ENCODE results near the gene SOX13.
A peak's percentile ranks its signal among the peaks of the same experiment; 100 is the strongest.

SOX13 gene

DNA sequence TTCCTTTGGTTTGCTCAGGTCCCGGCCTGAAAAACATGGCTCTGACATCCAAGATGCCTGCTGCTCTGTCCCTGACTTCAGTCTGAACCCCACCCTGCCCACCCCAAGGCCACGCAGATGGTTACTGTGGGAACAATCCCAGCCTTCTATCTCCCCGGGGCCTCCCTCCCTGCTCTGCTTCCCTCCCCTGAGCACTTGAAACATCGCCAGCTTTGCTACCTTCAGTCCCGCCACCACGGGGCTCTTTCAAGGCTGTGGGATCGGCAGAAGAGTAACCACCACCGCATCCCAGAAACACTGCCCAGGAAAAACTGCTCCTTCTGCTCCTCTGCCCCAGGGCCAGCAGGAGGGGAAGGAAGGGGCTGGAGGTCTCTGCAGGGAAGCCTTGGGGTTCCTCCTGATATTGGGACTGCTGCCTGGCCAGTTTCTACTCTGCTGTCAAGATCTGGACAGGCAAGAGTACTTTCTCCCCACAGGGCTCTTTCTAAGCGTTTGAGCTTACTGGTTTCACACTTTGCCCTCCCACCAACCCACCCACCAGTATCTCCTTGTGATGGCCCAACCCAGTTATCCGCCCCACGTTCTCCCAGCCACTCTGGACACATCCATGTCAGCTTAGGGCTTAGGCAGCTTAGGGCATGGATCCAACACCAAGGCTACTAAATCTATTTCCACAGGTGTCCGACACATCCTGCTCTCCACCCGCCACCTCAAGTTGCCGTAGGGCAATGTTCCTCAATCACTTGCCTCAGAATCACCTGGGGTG lies 70.5 kb downstream of the SOX13 start:
- TF ChIP-seq, protein P1, sequence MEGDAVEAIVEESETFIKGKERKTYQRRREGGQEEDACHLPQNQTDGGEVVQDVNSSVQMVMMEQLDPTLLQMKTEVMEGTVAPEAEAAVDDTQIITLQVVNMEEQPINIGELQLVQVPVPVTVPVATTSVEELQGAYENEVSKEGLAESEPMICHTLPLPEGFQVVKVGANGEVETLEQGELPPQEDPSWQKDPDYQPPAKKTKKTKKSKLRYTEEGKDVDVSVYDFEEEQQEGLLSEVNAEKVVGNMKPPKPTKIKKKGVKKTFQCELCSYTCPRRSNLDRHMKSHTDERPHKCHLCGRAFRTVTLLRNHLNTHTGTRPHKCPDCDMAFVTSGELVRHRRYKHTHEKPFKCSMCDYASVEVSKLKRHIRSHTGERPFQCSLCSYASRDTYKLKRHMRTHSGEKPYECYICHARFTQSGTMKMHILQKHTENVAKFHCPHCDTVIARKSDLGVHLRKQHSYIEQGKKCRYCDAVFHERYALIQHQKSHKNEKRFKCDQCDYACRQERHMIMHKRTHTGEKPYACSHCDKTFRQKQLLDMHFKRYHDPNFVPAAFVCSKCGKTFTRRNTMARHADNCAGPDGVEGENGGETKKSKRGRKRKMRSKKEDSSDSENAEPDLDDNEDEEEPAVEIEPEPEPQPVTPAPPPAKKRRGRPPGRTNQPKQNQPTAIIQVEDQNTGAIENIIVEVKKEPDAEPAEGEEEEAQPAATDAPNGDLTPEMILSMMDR (conservative IDR thresholded peaks at IDR 0.05) = no peak
- no peak for TF ChIP-seq ZFX (IDR thresholded peaks at IDR 0.05)
- no peak overlapping the region for H3K27ac ChIP-seq

DNA sequence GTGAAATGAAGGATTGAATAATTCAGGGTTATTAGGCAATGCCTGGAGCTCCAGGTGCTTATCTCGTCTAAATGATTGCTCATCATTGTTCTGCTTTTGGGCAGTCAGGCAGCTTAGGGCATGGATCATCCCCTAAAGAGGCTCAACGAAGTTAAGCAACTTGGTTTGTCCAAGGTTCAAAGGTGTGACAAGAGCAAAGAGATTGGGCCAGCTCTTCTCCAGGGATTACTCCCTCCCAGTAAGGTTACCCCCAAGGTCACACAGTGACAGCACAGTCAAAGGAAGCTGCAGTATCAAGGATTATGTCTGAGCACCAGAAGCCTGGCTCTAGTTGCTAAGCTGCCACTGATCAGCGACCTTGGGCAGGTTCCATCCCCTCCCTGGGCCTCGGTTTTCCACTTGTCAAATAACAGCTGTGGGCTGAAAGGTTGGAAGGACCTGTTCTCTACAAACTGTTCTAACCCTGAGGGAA lies 72.2 kb downstream of the SOX13 start:
- no peak overlapping the region for H3K27ac ChIP-seq
- TF ChIP-seq ZFX (IDR thresholded peaks at IDR 0.05) = no peak
- TF ChIP-seq, protein P1 (conservative IDR thresholded peaks at IDR 0.05) = no peak

DNA sequence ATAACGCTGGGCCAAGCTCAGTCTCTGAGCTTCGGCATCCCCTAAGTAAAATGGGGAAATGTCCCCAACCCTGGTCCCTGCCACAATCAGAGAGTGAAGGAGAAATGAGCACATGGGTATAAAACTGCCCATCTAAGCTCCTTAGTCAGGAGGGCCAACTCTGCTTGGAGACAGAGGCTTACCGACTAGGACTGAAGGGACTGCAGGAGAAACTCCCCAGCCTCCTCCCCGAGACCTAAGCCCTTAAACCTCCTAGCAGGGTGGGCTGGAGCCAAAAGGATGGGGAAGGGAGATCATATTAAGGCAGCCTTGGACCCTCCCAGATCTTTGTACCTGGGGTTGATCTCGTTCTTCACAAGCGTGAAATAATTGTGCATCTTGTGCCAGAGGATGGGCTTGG lies 73.4 kb downstream of the SOX13 start:
- TF ChIP-seq, protein P1 (conservative IDR thresholded peaks at IDR 0.05) = no peak
- TF ChIP-seq ZFX (IDR thresholded peaks at IDR 0.05) = no peak
- H3K27ac ChIP-seq = no peak overlapping the region

DNA sequence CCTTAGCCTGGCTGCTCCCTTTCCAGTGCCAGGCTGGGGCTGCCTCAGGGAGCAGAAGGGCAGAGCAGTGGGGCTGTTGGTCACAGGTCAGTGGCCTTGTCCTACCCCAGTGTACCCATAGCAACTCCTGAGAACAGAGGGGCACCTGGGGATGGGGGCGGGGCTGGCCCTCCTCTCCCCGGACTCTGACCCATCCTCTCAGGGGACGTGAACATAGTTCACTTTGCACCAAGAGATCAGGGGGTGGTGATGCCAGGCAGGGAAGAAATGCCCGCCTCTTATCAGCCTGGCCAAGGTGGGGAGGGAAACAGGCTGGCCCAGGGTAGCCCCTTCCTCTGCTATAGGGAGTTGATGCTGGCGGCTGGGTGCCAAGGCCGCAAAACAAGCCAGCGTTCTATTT lies 74.0 kb downstream of the SOX13 start:
- TF ChIP-seq, protein P1 (conservative IDR thresholded peaks at IDR 0.05) = no peak
- TF ChIP-seq ZFX (IDR thresholded peaks at IDR 0.05) = no peak
- H3K27ac ChIP-seq = no peak overlapping the region

DNA sequence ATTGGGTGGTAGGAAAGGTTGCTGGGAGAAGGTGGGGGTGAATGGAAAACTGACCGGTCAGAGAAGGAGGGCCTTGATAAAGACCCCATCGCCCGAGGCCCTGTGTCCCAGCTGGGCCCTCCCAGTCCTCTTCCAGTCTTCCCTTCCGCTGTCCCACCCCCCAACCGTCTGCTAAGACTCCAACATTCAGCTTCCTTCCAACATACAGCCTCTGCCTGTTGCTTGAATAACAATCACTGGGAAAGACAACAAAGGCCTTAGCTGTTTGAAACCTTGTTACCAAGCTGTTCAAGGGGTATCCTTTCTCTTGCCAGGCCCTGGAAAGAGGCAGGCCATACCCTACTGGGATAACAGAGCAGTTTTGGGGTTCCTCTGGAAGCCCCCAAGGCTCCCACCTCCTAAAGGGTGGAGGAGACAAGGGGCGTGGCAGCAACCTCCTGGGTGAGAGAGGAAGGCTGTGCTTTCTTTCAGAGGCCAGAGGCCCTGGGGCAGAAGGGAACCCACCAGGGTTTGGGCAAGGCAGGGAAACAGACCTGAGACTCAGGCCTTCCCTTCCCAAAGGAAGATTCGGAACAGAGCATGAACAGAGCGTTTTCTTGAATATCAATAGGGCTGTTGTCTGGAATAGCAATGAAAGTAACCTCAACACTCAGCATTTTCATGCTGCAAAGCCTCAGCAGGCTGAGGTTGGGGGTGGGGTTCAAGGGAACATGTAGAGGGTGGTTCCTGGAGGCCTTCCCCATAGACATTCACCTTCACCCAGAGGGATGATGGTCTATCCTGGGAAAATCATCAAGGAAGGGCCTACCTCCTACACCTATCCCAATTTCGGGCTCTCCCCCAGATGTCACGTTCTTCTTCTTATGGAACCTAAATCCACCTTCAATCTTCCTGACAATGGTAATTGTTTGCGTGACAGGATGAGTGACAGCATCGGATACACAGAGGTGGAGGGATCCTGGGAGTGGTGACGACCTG lies 74.8 kb downstream of the SOX13 start:
- TF ChIP-seq ZFX (IDR thresholded peaks at IDR 0.05) = no peak
- peak overlapping the region; percentile 78 for H3K27ac ChIP-seq

DNA sequence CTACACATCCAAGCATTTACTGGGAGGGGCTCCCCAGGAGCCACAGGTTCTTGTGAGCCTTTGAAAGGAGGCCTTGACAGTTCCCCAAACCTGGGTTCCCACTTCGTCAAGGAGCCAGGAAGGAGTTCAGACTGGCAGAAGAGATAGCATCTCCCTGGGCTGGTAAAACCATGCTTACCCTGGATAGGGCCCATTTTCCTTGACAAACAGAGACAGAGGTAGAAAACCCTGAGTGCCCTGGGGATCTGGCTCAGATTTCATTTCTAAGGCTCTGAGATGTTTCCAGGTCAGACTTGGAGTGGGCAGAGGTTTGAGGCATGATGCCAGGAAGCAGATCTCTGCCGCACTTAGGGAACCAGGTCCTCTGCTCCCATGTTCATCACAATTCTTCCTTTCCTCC lies 76.2 kb downstream of the SOX13 start:
- TF ChIP-seq, protein P1 (conservative IDR thresholded peaks at IDR 0.05) = no peak
- TF ChIP-seq ZFX (IDR thresholded peaks at IDR 0.05) = no peak
- peak overlapping the region; percentile 78 for H3K27ac ChIP-seq

DNA sequence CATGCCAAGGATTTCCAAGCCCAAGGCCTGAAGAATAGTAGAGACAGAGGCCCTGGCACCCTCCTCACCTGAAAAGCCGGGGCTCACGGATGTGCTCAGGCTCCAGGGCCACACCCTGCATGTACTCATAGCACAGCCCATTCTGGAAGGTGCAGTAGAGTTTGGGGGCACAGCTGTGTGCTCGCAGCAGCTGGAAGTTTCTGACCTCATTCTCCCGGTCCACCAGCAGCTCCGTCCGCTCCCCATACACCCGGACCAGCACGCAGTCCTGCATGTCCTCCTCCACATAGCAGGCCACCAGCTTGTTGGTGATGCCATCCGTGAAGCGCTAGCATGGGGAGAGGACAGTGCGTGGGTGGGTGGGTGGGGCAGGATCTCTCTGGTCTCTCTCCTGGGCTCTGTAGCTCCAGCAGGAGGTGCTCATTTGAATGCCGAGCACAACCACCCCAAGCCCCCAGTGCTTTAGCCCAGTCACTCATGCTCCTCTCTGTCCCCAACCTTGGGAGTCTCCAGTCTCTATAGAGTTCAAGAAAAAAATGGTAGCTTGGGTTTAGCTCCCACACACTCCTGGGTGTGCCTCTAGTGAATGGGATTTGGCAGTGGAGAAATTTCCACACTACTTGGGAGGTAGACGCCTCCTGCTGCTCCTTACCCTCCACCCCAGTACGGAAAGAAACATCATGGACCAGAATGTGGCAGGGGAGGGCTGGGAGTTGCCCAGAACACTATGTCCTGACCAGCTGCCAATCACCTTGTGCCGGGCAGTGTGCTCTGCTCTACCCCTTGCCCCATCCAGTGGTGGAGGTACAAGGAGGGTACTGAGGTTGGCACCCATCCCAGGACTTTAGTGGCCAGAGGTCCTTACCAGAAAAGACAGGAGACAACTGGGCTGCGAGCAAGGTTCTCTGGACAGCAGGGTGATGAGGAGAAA lies 77.0 kb downstream of the SOX13 start:
- H3K27ac ChIP-seq = peak overlapping the region; percentile 78
- TF ChIP-seq, protein P1 (conservative IDR thresholded peaks at IDR 0.05) = no peak
- TF ChIP-seq ZFX (IDR thresholded peaks at IDR 0.05) = no peak
